ENCODE results near the gene C4orf50. TPM values are rescaled to one million over a fixed set of nuclear protein-coding genes. Genes with fewer than 3 reads are reported as not detected.
A peak's percentile ranks its signal among the peaks of the same experiment; 100 is the strongest.

Gene C4orf50
- total and polyA plus RNA-seq, 7 donors = under 0.01 to 0.83 (median 0.43) TPM; not detected in 1

GRCh38 chr4:5956285-5957021 lies 61.8 kb downstream of the C4orf50 start:
- WGBS, 2 donors = 24 to 29% methylated on average over 16 of the region's 16 CpGs
- no peak for TF ChIP-seq POLR2AphosphoS5 (IDR thresholded peaks at IDR 0.05)
- TF ChIP-seq POLR2A (IDR thresholded peaks at IDR 0.05) = no peak
- TF ChIP-seq CTCF (IDR thresholded peaks at IDR 0.05) = no peak
- no peak for TF ChIP-seq EP300 (IDR thresholded peaks at IDR 0.05)
- Histone ChIP-seq H3K4me1 (no peaks in the 10 kb centered on the region), H3K4me3 (no peak overlapping the region), H3K36me3 (no peaks in the 10 kb centered on the region), H3K27me3 (peaks cover 0 to 29% (median 14%) of the 10 kb centered on the region in 3 donors), H3K27ac (no peak overlapping the region), H3K9me3 (no peaks in the 10 kb centered on the region)
- intact Hi-C loops (cut with DNase I) = no loop called here
- no peak for DNase-seq

DNA sequence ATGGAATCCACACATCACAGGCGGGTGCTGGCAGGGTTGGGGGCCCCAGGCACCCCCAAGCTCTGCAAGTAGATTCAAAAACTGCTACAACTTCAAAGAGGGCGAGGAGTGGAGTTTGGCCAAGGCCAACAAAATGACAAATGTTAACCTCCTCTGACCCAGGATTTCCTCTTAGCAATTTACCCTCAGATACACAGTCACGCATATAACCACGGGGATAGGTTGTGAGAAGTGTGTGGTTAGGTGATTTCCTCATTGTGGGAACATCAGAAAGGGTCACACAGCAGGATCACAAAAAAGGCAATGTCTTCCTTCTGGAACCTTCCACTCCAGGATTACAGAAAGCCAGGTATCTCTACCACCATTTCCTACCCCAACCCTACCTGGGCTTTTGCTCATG lies 62.4 kb downstream of the C4orf50 start:
- Histone ChIP-seq H3K9me3 (no peaks in the 10 kb centered on the region), H3K4me3 (no peak overlapping the region), H3K27me3 (peaks cover 0 to 30% (median 14%) of the 10 kb centered on the region in 3 donors), H3K4me1 (no peaks in the 10 kb centered on the region), H3K36me3 (no peaks in the 10 kb centered on the region), H3K27ac (no peak overlapping the region)
- no peak for TF ChIP-seq POLR2A (IDR thresholded peaks at IDR 0.05)
- TF ChIP-seq CTCF (IDR thresholded peaks at IDR 0.05) = no peak
- no peak for TF ChIP-seq POLR2AphosphoS5 (IDR thresholded peaks at IDR 0.05)
- no peak for TF ChIP-seq EP300 (IDR thresholded peaks at IDR 0.05)
- 33 to 43% methylated on average over 4 of the region's 4 CpGs for WGBS, 2 donors
- intact Hi-C loops (cut with DNase I) = no loop called here
- DNase-seq = no peak

DNA sequence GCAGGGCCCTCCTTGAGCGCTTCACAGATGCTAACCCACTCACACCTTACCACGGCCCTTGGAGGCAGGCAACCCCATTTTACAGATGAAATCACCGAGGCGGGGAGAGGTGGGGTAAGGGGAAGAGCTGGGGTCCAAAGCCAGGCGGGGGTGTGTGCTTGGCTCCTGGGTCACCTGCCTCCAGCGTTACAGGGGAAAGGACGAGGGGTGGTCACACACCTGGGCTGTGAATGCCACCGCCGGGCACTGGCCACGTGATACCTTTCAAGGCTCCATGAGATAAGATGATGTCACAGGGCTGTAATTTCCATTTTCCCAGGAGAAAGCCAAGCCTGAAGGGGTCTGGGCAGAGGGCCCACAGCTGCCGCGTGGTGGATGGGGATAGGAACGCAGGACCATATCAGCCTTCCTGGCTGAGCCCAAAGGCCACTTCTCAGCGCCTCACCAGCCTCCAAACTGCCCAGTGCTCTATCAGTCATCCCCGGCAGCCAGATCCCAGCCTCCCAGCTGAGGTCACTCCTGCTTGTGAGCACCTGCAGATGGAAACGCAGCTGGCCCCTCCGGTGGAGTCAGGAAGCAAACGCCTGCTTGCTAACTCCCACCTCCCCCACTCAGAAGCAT lies 62.9 kb downstream of the C4orf50 start:
- Histone ChIP-seq H3K36me3 (no peaks in the 10 kb centered on the region), H3K4me1 (no peaks in the 10 kb centered on the region), H3K27me3 (peaks cover 0 to 33% (median 14%) of the 10 kb centered on the region in 3 donors), H3K27ac (no peak overlapping the region), H3K9me3 (no peaks in the 10 kb centered on the region), H3K4me3 (no peak overlapping the region)
- intact Hi-C loops (cut with DNase I) = no loop called here
- TF ChIP-seq POLR2A (IDR thresholded peaks at IDR 0.05) (no peak), POLR2AphosphoS5 (IDR thresholded peaks at IDR 0.05) (no peak), EP300 (IDR thresholded peaks at IDR 0.05) (no peak), CTCF (IDR thresholded peaks at IDR 0.05) (no peak)
- WGBS, 2 donors = 65% methylated on average over 18 of the region's 18 CpGs
- DNase-seq = no peak

- no peak overlapping the region for H3K4me3 ChIP-seq
- H3K9me3 ChIP-seq = no peaks in the 10 kb centered on the region
- intact Hi-C loops (cut with DNase I) = no loop called here
- 73 to 85% methylated on average over 11 of the region's 11 CpGs for WGBS, 2 donors
- H3K4me1 ChIP-seq = no peaks in the 10 kb centered on the region
- no peaks in the 10 kb centered on the region for H3K36me3 ChIP-seq
- TF ChIP-seq POLR2AphosphoS5 (IDR thresholded peaks at IDR 0.05) (no peak), CTCF (IDR thresholded peaks at IDR 0.05) (no peak), POLR2A (IDR thresholded peaks at IDR 0.05) (no peak), EP300 (IDR thresholded peaks at IDR 0.05) (no peak)
- no peak overlapping the region for H3K27ac ChIP-seq
- peaks cover 0 to 33% (median 14%) of the 10 kb centered on the region in 3 donors for H3K27me3 ChIP-seq
- DNase-seq = peak; percentile 30
These were observed 64.0 kb downstream of the C4orf50 start for GRCh38 chr4:5954056-5954760.

Measured in sigmoid colon (tissue), 7 donors.